Activated CD4-positive, alpha-beta T cell treated with anti-CD3 and anti-CD28 coated beads for 36 hours (primary cell): ENCODE results near the gene MCM3. TPM values are rescaled to one million over a fixed set of nuclear protein-coding genes. Genes with fewer than 3 reads are reported as not detected.

ENCODE experiments used
- ATAC-seq: fragments of 200-7000 bp; cut with Tn5 transposase; one replicate; pipeline ENCODE4 v1.10.0; 2021; ENCODE audit warnings: mild to moderate bottlenecking, moderate library complexity
- CTCF ChIA-PET: fragments of 350-600 bp; sonication (Branson Sonifier 250); formaldehyde crosslinking; loops from one replicate; lab custom pipeline; 2021; ENCODE audit warnings: antibody characterized with exemption; lab: Charles Lee
- POLR2A ChIA-PET: fragments of 350-600 bp; sonication (Branson Sonifier 250); formaldehyde crosslinking; loops from one replicate; lab custom pipeline; 2021; ENCODE audit warnings: antibody characterized with exemption, inconsistent platforms; lab: Charles Lee
- DNase-seq: peaks from one replicate; pipeline ENCODE4 v3.0.0-alpha.2; 2020
- H3K27ac Mint-ChIP-seq: one replicate; pipeline ENCODE4 v1.8.0; 2021; ENCODE audit warnings: mixed read lengths
- H3K27me3 Mint-ChIP-seq: one replicate; pipeline ENCODE4 v1.8.0; 2021; ENCODE audit warnings: mixed read lengths
- H3K36me3 Mint-ChIP-seq: one replicate; pipeline ENCODE4 v1.8.0; 2021; ENCODE audit warnings: low read depth, mixed read lengths
- H3K4me1 Mint-ChIP-seq: one replicate; pipeline ENCODE4 v1.8.0; 2021; ENCODE audit warnings: mixed read lengths
- H3K4me3 Mint-ChIP-seq: one replicate; pipeline ENCODE4 v1.8.0; 2021; ENCODE audit warnings: mild to moderate bottlenecking, moderate library complexity, mixed read lengths
- H3K9me3 Mint-ChIP-seq: one replicate; pipeline ENCODE4 v1.8.0; 2021; ENCODE audit warnings: low read depth, mixed read lengths
- intact Hi-C, 2 experiments: fragments of 100-400 bp; cut with DNase I in 1 of 2; cut with micrococcal nuclease in 1 of 2; formaldehyde crosslinking; loops; one replicate each; pipeline versions ENCODE4 v1.14.2 to v1.15.1; 2022 to 2024; cut with DNase I, micrococcal nuclease
- total RNA-seq, 2 experiments: library from RNA; stranded (reverse); gene quantifications; one replicate each; pipeline ENCODE4 v1.2.3, GENCODE V29; 2021

The MCM3 gene
- total RNA-seq, result 100 to 1,000 TPM; 276 to 279 TPM

DNA sequence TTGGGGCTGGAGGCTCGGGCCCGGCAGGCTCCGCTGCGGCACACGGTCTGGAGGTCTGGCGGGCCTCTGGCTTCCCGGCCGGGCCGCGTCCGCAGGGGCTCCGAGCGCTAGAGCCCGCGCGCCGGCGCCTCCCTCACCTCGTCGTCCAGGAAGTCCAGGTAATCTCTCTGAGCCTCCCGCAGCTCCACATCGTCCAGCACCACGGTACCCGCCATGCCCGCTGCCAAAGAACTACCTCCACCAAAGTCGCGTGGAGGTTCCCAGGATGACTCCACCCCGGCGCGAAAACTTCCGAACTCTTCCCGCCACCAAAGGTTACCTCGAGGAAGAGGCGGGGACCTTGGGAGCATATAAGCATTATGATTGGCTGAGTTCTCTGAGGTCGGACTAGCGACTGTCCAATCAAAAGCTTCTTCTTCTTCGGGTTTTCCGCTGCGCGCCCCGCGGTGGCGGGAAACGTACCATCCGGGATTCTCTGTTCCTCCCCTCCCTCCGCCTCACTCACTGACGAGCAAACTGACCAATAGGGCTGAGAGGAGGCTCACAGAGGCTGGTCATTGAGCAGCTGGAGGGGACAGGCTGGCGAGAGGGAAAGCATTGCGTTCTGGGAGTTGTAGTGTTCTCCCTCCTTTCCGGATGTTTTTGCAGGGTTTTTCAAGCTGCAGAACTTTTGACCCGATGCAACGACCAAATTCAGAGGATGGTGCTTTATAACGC, at the start of gene MCM3:
MCM3 (minus strand) TSS at position 283 of the 717 bp plus-strand sequence; CDS start at position 215, 68 bp downstream.
- POLR2A ChIA-PET, result interaction anchor here (0.6 to 1.9 kb wide), 14 partner anchors 12 to 141 kb away, joined by 3 to 11 read pairs (median 4); partner anchors contain the start of gene EFHC1
- intact Hi-C loops, result loop anchor here (1.0 to 10.0 kb wide), 14 partner anchors 12 to 1060 kb away; partner anchors contain the start of genes EFHC1 (in 2 of the 2), FBXO9 (in 2 of the 2), PAQR8 (in 2 of the 2) and ELOVL5 (in 1 of the 2)
- Mint-ChIP-seq H3K4me1 (peaks cover 47% of the 10 kb centered on the region), H3K36me3 (peaks cover 42% of the 10 kb centered on the region), H3K27me3 (no peaks in the 10 kb centered on the region), H3K27ac (peak within 1 kb of the TSS; percentile 82), H3K9me3 (no peaks in the 10 kb centered on the region), H3K4me3 (no peak within 1 kb of the TSS)
- CTCF ChIA-PET, result interaction anchor here (0.8 to 10.6 kb wide), 24 partner anchors 8 to 378 kb away, joined by 3 to 153 read pairs (median 9); partner anchors contain the start of genes EFHC1 and PAQR8
- peak; percentile 97 for ATAC-seq
- DNase-seq, result peak; percentile 98

DNA sequence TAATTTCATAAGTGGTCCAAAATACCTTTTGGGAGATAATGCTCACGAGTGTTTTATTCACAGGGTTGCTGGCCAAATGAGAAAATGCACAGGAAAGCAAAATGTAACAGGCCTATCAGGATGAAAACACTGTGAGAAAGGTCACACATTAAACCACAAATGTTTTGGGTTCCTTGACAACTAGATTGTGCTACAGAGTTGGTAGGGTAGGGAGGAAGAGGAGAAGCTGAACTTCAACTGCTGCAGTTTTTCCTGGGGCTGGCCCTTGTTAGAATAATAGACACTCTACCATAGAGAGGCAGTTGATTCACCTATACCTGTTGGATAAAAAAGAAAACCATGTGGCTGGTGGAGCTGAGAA, 49.3 kb upstream of the MCM3 start:
- Mint-ChIP-seq H3K9me3 (no peaks in the 10 kb centered on the region), H3K27ac (peak overlapping the region; percentile 59), H3K27me3 (no peaks in the 10 kb centered on the region), H3K4me3 (no peak overlapping the region), H3K4me1 (peaks cover 65% of the 10 kb centered on the region), H3K36me3 (no peaks in the 10 kb centered on the region)
- ChIA-PET POLR2A (no interaction called here), CTCF (interaction anchor here (0.6 to 1.8 kb wide), 8 partner anchors 9 to 181 kb away, joined by 3 to 7 read pairs (median 4); partner anchors contain the start of gene PAQR8)
- intact Hi-C loops, result no loop called here
- DNase-seq, result no peak
- peak; percentile 62 for ATAC-seq

DNA sequence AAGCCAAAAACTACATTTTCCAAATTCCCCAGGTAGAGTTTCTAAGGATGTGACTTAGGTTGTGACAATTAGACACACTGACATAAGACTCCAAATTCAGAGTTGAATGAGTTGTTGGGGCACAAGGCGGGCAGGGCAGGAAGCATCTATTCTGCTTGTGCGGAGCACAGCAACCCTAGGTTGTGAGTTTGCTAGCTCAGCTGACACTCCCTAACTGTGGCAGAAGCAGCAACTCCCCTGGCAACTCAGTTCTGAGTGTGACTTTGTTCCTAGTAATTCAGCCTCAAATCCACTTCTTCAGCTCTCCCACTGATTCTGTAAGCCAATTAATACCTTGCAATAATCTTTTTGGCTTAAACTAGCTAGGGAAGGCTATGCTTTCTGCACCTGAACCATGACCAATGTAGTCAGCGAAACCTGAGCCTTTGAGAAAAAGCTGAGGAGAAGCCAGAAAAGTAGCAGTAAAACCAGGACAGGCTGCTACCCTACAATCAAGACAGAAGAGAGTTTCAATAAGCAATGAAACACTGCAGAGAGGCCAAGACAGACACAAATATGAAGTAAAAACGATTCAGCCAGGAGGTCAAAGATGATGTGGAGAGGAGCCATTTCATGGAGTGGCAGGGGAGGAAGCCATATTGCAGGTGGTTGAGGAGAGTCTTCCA, 47.4 kb upstream of the MCM3 start:
- ChIA-PET CTCF (interaction anchor here (0.9 to 1.6 kb wide), 3 partner anchors 19 to 85 kb away, joined by 3 to 4 read pairs (median 3); no protein-coding TSS in a partner anchor), POLR2A (interaction anchor here (0.5 to 0.6 kb wide), 2 partner anchors 24 to 58 kb away, joined by 3 to 7 read pairs; no protein-coding TSS in a partner anchor)
- Mint-ChIP-seq H3K4me1 (peaks cover 52% of the 10 kb centered on the region), H3K4me3 (no peak overlapping the region), H3K27ac (no peak overlapping the region), H3K9me3 (no peaks in the 10 kb centered on the region), H3K27me3 (no peaks in the 10 kb centered on the region), H3K36me3 (no peaks in the 10 kb centered on the region)
- intact Hi-C loops, result no loop called here
- no peak for ATAC-seq
- peak; percentile 11 for DNase-seq

DNA sequence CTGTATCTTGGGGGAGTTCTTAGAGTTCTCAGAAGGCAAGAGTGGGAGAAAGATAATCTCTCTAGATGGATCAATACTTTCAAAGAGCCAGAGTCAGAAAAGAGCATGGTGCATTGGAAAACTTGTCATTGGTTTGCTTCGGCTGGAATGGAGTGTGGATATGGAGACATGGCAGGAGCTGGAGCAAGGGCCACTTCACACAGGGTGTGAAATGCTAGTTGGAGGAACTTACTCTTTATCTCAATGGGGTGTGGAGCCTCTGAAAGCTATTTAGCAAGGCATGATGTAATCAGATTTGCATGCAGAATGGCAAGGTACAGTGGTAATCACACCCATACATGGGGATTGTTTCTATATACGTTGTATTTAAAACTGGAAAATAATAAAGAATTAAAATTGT, 45.9 kb upstream of the MCM3 start:
- CTCF ChIA-PET, result interaction anchor here (0.9 to 1.6 kb wide), 5 partner anchors 20 to 77 kb away, joined by 3 to 5 read pairs (median 4); no protein-coding TSS in a partner anchor
- Mint-ChIP-seq H3K36me3 (no peaks in the 10 kb centered on the region), H3K27me3 (no peaks in the 10 kb centered on the region), H3K4me3 (no peak overlapping the region), H3K4me1 (peaks cover 38% of the 10 kb centered on the region), H3K27ac (no peak overlapping the region), H3K9me3 (no peaks in the 10 kb centered on the region)
- POLR2A ChIA-PET, result interaction anchor here (0.8 kb wide), 1 partner anchor 47 kb away, joined by 5 read pairs; no protein-coding TSS in a partner anchor
- DNase-seq, result no peak
- intact Hi-C loops, result no loop called here
- no peak for ATAC-seq

DNA sequence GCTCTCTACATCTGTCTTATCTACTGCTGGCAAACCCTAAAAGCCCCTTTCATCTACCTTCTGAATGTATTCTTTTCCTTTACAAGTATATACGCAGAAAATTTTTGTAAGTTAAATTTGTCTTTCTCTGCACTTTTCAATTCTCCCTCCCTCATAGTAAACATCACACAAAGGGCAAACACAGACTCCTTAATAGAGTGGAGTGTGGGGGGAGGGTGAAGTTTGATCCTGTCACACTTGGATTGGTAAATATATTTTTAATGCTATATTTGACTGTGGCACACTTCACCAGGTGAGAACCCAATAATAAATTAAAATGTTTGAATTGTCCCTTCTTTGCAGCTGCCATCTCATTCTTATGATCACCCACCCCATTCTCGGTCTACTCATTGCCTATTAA, 44.2 kb upstream of the MCM3 start:
- DNase-seq (no peak), ATAC-seq (no peak)
- Mint-ChIP-seq H3K4me1 (peaks cover 20% of the 10 kb centered on the region), H3K27me3 (no peaks in the 10 kb centered on the region), H3K4me3 (no peak overlapping the region), H3K27ac (peak overlapping the region; percentile 27), H3K36me3 (no peaks in the 10 kb centered on the region), H3K9me3 (no peaks in the 10 kb centered on the region)
- ChIA-PET POLR2A (no interaction called here), CTCF (interaction anchor here (1.1 to 1.2 kb wide), 3 partner anchors 13 to 42 kb away, joined by 3 to 5 read pairs (median 5); no protein-coding TSS in a partner anchor)
- intact Hi-C loops, result no loop called here

DNA sequence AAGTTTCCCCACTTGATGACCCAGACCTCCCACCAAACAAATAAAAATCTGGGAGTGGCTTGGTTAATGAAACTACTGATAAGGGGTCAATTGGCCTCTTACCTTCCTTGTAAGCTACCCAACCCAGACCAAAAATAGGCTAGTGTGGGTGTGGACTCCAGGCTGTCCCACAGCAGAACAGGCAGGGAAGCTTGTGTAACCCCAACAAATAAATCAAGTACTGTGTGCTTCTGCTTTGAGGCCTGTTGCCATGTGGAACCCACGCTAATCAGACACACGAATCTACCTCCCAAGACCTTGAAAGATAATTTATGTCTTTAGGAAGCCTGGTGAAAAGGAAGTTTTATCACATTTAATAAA, 43.7 kb upstream of the MCM3 start:
- intact Hi-C loops, result no loop called here
- Mint-ChIP-seq H3K4me3 (no peak overlapping the region), H3K27ac (no peak overlapping the region), H3K36me3 (no peaks in the 10 kb centered on the region), H3K4me1 (peaks cover 16% of the 10 kb centered on the region), H3K27me3 (no peaks in the 10 kb centered on the region), H3K9me3 (no peaks in the 10 kb centered on the region)
- ATAC-seq (no peak), DNase-seq (no peak)
- ChIA-PET POLR2A (no interaction called here), CTCF (interaction anchor here (1.1 to 1.2 kb wide), 3 partner anchors 12 to 41 kb away, joined by 3 to 5 read pairs (median 5); no protein-coding TSS in a partner anchor)

DNA sequence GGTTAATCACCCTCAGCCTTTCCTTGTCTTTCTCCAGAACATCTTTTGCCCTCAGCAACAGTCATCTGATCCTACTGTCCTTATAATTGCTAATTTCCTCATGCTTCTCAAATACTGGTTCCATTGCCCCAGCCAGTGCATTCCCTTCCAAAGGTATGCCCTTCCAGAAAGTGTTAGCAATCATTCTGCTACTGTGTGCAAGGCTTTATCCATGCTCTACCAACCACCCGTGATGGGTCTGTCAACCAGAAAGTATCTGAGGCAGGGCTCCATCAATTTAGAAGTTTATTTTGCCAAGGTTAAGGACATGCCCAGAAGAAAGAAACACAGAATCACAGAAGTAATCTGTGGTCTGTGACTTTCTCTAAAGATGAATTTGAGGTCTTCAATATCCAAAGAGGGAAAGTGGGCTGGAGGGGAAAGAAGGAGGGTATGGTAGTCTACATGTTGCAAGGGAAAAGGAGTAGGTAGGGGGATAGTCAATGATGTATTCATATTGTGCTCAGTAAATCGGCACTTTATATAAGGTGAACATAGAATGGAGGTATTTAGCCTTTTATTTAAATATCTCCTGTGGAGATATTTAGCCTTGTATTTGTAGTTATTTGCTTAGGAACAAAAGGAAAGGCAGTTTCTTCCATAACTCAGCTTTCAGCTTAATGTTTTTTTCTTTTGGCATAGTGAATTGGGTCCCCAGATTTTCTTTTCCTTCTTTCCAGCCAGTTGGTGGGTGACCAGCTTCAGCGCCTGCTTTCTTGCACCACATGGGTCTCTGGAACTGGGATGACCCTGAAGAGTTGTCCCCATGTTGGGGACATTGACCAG, 42.2 kb upstream of the MCM3 start:
- no peak overlapping the region for H3K27ac Mint-ChIP-seq
- ChIA-PET POLR2A (interaction anchor here (0.9 kb wide), 1 partner anchor 42 kb away, joined by 3 read pairs; no protein-coding TSS in a partner anchor), CTCF (no interaction called here)

DNA sequence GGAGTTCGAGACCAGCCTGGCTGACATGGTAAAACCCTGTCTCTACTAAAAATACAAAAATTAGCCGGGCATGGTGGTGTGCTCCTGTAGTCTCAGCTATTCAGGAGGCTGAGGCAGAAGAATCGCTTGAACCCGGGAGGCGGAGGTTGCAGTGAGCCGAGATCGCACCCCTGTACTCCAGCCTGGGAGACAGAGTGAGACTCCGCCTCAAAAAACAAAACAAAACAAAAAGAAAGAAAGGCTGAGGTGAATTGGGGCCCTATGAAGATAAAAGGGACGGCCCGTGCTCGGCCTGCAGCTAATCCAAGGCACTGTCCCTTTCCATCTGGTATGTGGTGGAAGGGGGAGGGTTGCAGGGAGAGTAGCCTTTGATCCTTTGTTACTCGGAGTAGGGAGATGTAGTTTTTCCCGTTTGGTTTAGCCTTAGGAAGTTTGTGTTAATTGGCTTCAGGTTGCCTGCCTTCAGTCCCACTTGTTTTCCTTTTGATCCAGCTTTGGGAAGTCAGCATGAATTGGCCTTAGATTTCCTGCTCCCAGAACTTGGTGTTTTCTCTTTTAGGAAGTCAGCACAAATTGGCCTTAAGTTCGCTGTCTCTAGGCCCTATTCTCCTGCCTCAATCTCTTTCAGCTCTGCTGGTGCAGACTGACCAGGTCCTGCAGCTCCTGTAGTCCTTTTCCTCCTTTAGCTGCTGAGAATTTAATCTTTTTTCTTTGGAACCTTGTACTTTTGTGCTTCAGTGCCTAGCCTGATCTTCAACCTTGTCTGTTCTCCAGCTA, 41.3 kb upstream of the MCM3 start:
- CTCF ChIA-PET, result interaction anchor here (0.6 kb wide), 1 partner anchor 405 kb away, joined by 3 read pairs; no protein-coding TSS in a partner anchor
- H3K27ac Mint-ChIP-seq, result no peak overlapping the region
- ATAC-seq (no peak), DNase-seq (no peak)
- peaks cover 6% of the 10 kb centered on the region for H3K4me1 Mint-ChIP-seq
- POLR2A ChIA-PET, result interaction anchor here (0.9 kb wide), 1 partner anchor 41 kb away, joined by 3 read pairs; no protein-coding TSS in a partner anchor
- H3K4me3 Mint-ChIP-seq, result no peak overlapping the region
- intact Hi-C loops, result no loop called here
- no peaks in the 10 kb centered on the region for H3K27me3 Mint-ChIP-seq
- no peaks in the 10 kb centered on the region for H3K36me3 Mint-ChIP-seq
- no peaks in the 10 kb centered on the region for H3K9me3 Mint-ChIP-seq

More for the DNA sequence above, 42.2 kb upstream of the MCM3 start:
- Mint-ChIP-seq H3K36me3 (no peaks in the 10 kb centered on the region), H3K4me1 (peaks cover 8% of the 10 kb centered on the region), H3K27me3 (no peaks in the 10 kb centered on the region), H3K4me3 (no peak overlapping the region), H3K9me3 (no peaks in the 10 kb centered on the region)
- ATAC-seq (no peak), DNase-seq (no peak)
- intact Hi-C loops, result no loop called here

DNA sequence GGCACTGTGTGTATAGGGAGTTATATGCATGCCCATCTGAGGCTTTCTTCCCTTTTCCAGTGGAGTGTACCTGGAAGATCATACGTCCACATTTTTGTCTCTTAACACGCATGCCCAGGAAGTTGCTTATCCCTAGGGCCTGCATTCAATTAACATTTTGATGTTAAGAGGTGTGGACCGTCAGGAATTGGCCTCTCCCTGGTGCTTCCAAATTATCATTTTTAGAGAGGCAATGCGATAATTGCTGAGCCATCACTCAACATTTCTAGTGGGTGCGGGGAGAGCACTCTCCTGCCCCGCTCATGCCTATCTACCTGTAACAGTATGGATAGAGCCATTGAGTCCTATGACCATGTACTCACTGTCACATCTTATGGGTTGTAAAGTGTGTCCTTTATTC, 39.6 kb upstream of the MCM3 start:
- ATAC-seq (no peak), DNase-seq (no peak)
- H3K9me3 Mint-ChIP-seq, result no peaks in the 10 kb centered on the region
- no peaks in the 10 kb centered on the region for H3K27me3 Mint-ChIP-seq
- no peak overlapping the region for H3K4me3 Mint-ChIP-seq
- H3K27ac Mint-ChIP-seq, result no peak overlapping the region
- no peaks in the 10 kb centered on the region for H3K36me3 Mint-ChIP-seq
- H3K4me1 Mint-ChIP-seq, result peaks cover 9% of the 10 kb centered on the region
- ChIA-PET POLR2A (no interaction called here), CTCF (interaction anchor here (1.0 kb wide), 1 partner anchor 9 kb away, joined by 3 read pairs; no protein-coding TSS in a partner anchor)
- intact Hi-C loops, result no loop called here

DNA sequence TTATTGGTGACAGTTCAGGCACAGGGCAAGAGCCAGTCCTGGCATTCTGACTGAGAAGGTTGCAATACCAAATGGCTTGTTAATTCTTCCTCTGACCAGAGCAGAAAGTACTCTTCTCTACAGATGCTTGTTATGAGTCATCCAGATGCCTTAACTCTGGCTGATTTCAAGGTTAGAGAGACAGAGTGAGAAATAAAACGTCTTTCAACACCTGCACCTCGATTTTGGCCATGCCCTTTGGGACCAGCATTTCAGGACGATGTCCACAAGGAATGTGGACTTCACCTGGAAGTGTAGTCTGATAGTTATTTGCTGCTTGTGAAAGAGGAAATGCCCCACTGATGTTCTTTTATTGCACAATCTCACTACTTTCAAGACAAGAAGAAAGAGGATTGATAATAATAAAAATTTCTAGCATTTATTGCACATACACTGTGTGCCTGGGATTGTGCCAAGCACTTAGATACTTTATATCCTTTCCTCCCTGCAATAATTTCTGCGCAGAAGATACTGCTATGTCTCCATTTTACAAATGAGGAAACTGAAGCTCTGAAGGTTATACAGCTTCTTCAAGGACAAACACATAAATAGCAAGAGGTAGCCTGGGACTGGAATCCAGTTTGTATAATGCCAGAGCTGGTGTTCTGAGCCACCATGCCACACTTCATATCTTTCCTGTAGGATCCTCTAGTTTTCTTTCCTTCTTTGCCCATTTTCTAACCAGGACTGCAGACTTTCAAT, 33.5 kb upstream of the MCM3 start:
- intact Hi-C loops, result no loop called here
- peaks cover 26% of the 10 kb centered on the region for H3K4me1 Mint-ChIP-seq
- POLR2A ChIA-PET, result no interaction called here
- no peak overlapping the region for H3K4me3 Mint-ChIP-seq
- H3K36me3 Mint-ChIP-seq, result no peaks in the 10 kb centered on the region
- no peaks in the 10 kb centered on the region for H3K27me3 Mint-ChIP-seq
- H3K9me3 Mint-ChIP-seq, result no peaks in the 10 kb centered on the region
- CTCF ChIA-PET, result no interaction called here
- H3K27ac Mint-ChIP-seq, result no peak overlapping the region
- ATAC-seq (peak; percentile 84), DNase-seq (no peak)
